Prostate gland (tissue), 2 donors: Measurements from ENCODE around the gene IRF4. TPM values are rescaled to one million over a fixed set of nuclear protein-coding genes. Genes with fewer than 3 reads are reported as not detected.

Experiments
- DNase-seq: peaks from one replicate; pipeline ENCODE4 v3.0.0-alpha.2; 2019; ENCODE audit warnings: low spot score
- H3K27ac ChIP-seq, 2 donors: fragments of 200-600 bp; sonication (generic); 2 replicates each; pipeline ENCODE4 v1.5.1; 2017 to 2019
- H3K27me3 ChIP-seq: fragments of 200-600 bp; sonication (generic); replicated peaks from 2 replicates; pipeline ENCODE4 v1.5.1; 2019; ENCODE audit not compliant: insufficient read depth
- H3K36me3 ChIP-seq, 2 donors: fragments of 200-600 bp; sonication (generic); 1 replicate in 1 of 2; 2 replicates in 1 of 2; pipeline versions ENCODE4 v1.5.1 to v1.8.1; 2017 to 2019
- H3K4me1 ChIP-seq: fragments of 200-600 bp; sonication (generic); replicated peaks from 2 replicates; pipeline ENCODE4 v1.5.1; 2019
- H3K4me3 ChIP-seq, 2 donors: fragments of 200-600 bp; sonication (generic); 2 replicates each; pipeline ENCODE4 v1.5.1; 2017 to 2019
- H3K9me3 ChIP-seq: fragments of 200-600 bp; sonication (generic); 2 replicates; pipeline ENCODE4 v1.5.1; 2017
- CTCF ChIP-seq, 4 experiments: fragments of 200-600 bp in 2 of 4; fragments of 450-650 bp in 2 of 4; sonication (generic) in 2 of 4; IDR thresholded peaks; 1 replicate in 3 of 4; 2 replicates in 1 of 4; pipeline ENCODE4 v1.5.1; 2016 to 2019; ENCODE audit warnings: antibody characterized with exemption in 4 of 4, mild to moderate bottlenecking in 2 of 4, moderate library complexity in 2 of 4
- POLR2A ChIP-seq: fragments of 450-650 bp; IDR thresholded peaks from one replicate; pipeline ENCODE4 v1.6.1; 2016; ENCODE audit warnings: antibody characterized with exemption, mild to moderate bottlenecking
- POLR2AphosphoS5 ChIP-seq: sonication (generic); formaldehyde crosslinking; IDR thresholded peaks from one replicate; pipeline ENCODE4 v1.6.1; 2017; ENCODE audit warnings: antibody characterized with exemption
- WGBS: methylation state at CpG from one replicate; pipeline ENCODE4 v1.1.5; 2018; 5-methylcytosine and 5-hydroxymethylcytosine counted together
- intact Hi-C: fragments of 100-400 bp; cut with DNase I; formaldehyde crosslinking; loops from one replicate; pipeline ENCODE4 v1.14.2; 2022
- total RNA-seq, 2 donors: library from RNA; depleted of rRNA; stranded (reverse); fragments of >200 nt; gene quantifications; one replicate each; pipeline ENCODE4 v1.1.0, GENCODE V29; 2016

Gene IRF4
- total RNA-seq, 2 donors from 2014 or later = 0.77 to 1.6 TPM

GRCh38 chr6:343960-344815, 47.4 kb upstream of the IRF4 start:
- Histone ChIP-seq H3K36me3 (no peaks in the 10 kb centered on the region), H3K4me1 (no peaks in the 10 kb centered on the region), H3K4me3 (no peak overlapping the region), H3K27ac (no peak overlapping the region), H3K9me3 (no peaks in the 10 kb centered on the region), H3K27me3 (no peaks in the 10 kb centered on the region)
- intact Hi-C loops = no loop called here
- 87% methylated on average over 20 of the region's 20 CpGs for WGBS
- TF ChIP-seq POLR2AphosphoS5 = no peak
- no peak for TF ChIP-seq POLR2A
- TF ChIP-seq CTCF (IDR thresholded peaks at IDR 0.05) = no peak
- DNase-seq = no peak

- no peak for TF ChIP-seq POLR2A
- no peak for TF ChIP-seq POLR2AphosphoS5
- no peak for TF ChIP-seq CTCF (IDR thresholded peaks at IDR 0.05)
- H3K4me3 ChIP-seq = no peak overlapping the region
Measured at GRCh38 chr6:344816-345340, 46.7 kb upstream of the IRF4 start.

GRCh38 chr6:345747-346385, 45.7 kb upstream of the IRF4 start:
- Histone ChIP-seq H3K4me1 (no peaks in the 10 kb centered on the region), H3K9me3 (no peaks in the 10 kb centered on the region), H3K4me3 (no peak overlapping the region), H3K27me3 (no peaks in the 10 kb centered on the region), H3K36me3 (no peaks in the 10 kb centered on the region), H3K27ac (no peak overlapping the region)
- no peak for TF ChIP-seq POLR2AphosphoS5
- no peak for TF ChIP-seq POLR2A
- no peak for TF ChIP-seq CTCF (IDR thresholded peaks at IDR 0.05)
- intact Hi-C loops = no loop called here
- 88% methylated on average over 17 of the region's 17 CpGs for WGBS
- no peak for DNase-seq

More at GRCh38 chr6:344816-345340, 46.7 kb upstream of the IRF4 start:
- intact Hi-C loops = no loop called here
- no peaks in the 10 kb centered on the region for H3K36me3 ChIP-seq
- H3K4me1 ChIP-seq = no peaks in the 10 kb centered on the region
- no peak for DNase-seq
- H3K9me3 ChIP-seq = no peaks in the 10 kb centered on the region
- H3K27ac ChIP-seq = no peak overlapping the region
- H3K27me3 ChIP-seq = no peaks in the 10 kb centered on the region
- WGBS = 79% methylated on average over 8 of the region's 8 CpGs

GRCh38 chr6:346386-347030, 45.0 kb upstream of the IRF4 start:
- no peak for TF ChIP-seq POLR2AphosphoS5
- no peak for TF ChIP-seq POLR2A
- TF ChIP-seq CTCF (IDR thresholded peaks at IDR 0.05) = no peak
- no peak overlapping the region for H3K4me3 ChIP-seq
- WGBS = 61% methylated on average over 10 of the region's 10 CpGs
- DNase-seq = no peak
- H3K9me3 ChIP-seq = no peaks in the 10 kb centered on the region
- H3K36me3 ChIP-seq = no peaks in the 10 kb centered on the region
- intact Hi-C loops = no loop called here
- no peaks in the 10 kb centered on the region for H3K27me3 ChIP-seq
- H3K4me1 ChIP-seq = no peaks in the 10 kb centered on the region
- H3K27ac ChIP-seq = no peak overlapping the region
